ENCODE data around the gene MZT1.

The MZT1 gene

DNA sequence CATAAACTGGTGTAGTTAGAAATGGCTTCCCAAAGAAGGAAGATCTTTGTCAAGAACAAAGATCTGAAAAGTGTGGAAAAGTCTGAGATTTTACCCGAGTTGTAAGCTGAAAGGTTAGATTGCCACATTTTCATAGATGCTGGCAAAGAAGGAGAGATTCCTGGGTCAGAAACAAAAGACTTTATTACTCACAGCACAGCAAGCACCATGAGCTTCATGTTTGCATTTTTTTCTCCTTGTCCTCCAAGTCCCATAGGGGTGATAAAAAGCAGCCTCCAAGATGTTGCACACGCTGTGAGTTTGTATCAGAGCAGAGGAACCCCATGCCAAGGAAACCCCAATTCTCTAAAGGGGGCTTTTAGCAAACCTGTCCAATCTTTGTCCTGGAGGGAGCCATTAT lies 29.3 kb downstream of the MZT1 start:
- H3K27ac ChIP-seq = no peak overlapping the region
- TF ChIP-seq, protein P1, sequence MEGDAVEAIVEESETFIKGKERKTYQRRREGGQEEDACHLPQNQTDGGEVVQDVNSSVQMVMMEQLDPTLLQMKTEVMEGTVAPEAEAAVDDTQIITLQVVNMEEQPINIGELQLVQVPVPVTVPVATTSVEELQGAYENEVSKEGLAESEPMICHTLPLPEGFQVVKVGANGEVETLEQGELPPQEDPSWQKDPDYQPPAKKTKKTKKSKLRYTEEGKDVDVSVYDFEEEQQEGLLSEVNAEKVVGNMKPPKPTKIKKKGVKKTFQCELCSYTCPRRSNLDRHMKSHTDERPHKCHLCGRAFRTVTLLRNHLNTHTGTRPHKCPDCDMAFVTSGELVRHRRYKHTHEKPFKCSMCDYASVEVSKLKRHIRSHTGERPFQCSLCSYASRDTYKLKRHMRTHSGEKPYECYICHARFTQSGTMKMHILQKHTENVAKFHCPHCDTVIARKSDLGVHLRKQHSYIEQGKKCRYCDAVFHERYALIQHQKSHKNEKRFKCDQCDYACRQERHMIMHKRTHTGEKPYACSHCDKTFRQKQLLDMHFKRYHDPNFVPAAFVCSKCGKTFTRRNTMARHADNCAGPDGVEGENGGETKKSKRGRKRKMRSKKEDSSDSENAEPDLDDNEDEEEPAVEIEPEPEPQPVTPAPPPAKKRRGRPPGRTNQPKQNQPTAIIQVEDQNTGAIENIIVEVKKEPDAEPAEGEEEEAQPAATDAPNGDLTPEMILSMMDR (IDR thresholded peaks at IDR 0.05) = no peak
- TF ChIP-seq ZFX (IDR thresholded peaks at IDR 0.05; ENCODE audit: borderline replicate concordance) = no peak

DNA sequence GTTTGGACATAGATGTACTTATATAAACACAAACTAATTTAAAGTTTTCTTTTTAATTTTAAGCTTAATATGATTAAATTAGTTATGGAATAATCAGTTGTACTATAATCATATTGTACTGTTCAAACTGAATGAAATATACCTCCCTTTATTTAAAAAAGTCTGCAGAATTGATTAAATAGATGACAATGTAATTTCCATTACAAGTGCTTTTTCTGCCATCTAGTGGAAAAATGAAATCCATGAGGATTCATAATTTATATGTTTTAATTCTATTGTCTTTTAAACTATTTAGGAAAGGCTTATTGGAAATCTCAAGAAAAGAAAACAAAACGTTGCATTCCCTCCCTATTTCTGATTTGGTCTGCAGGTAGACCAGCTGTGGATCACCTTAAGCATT lies 30.9 kb downstream of the MZT1 start:
- H3K27ac ChIP-seq = no peak overlapping the region
- no peak for TF ChIP-seq ZFX (IDR thresholded peaks at IDR 0.05; ENCODE audit: borderline replicate concordance)
- TF ChIP-seq, protein P1 (IDR thresholded peaks at IDR 0.05) = peak; percentile 63

DNA sequence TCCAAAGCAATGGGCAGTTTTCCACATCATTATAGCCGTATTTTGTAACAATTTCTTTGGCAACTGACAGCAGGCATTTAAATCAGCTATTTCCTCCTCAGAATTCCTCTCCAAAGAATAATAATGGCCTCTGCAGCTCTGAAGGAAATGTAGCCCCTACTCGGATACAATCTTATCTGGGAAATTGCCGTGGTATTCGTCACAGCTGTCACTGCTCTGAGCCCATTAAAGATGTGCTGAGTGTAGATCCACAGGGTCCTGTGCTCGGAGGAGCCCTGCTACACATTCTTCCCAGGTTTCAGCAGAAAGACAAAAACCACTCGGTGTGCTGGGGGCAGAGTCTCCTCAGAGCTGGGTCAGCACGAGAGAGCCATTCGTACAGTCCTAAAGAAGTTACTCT lies 33.1 kb downstream of the MZT1 start:
- H3K27ac ChIP-seq = no peak overlapping the region
- TF ChIP-seq ZFX (IDR thresholded peaks at IDR 0.05; ENCODE audit: borderline replicate concordance) = no peak
- TF ChIP-seq, protein P1 (IDR thresholded peaks at IDR 0.05) = no peak

DNA sequence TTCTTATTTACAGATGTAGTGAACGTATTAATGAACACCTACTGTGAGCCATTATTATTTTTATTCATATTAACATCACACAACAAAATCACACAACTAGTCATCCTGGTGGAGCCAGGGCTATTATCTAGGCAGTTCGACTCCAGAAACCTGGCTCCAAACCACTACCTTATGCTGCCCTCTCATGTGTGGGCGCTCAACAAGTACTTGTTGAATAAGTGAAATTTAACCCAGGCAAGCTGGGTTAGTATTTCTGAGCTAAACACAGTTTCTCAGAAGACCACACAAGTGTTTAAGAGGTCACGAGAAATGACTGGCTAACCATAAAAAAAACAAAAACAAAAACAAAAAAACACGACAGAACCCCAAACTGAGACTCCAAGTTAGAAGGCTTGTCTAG lies 33.6 kb downstream of the MZT1 start:
- no peak for TF ChIP-seq ZFX (IDR thresholded peaks at IDR 0.05; ENCODE audit: borderline replicate concordance)
- TF ChIP-seq, protein P1 (IDR thresholded peaks at IDR 0.05) = no peak
- no peak overlapping the region for H3K27ac ChIP-seq

DNA sequence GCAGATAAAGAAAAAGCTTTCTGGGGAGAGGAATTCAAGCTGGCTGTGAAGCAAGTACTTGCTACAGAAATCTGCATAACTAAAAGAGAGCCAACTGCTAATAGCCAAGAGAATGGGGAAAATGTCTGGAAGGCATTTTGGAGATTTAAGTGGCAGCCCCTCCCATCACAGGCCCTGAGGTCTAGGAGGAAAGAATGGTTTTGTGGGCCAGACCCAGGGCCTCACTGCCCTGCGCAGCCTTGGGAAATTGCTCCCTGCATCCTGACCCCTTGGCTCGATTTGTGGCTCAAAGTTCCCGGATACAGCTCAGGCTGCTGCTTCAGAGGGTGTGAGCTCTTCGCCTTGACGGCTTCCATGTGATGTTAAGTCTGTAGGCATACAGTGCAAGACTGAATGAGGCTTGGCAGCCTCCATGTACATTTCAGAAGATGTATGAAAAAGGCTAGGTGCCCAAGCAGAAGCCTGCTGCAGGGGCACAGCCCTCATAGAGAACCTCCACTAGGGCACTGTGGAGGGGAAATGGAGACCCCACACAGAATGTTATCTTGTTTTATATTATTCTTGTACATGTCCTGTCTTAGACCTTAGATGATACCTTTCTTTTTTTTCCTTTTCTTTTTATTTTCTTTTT lies 34.4 kb downstream of the MZT1 start:
- no peak for TF ChIP-seq ZFX (IDR thresholded peaks at IDR 0.05; ENCODE audit: borderline replicate concordance)
- TF ChIP-seq, protein P1 (IDR thresholded peaks at IDR 0.05) = no peak
- H3K27ac ChIP-seq = no peak overlapping the region

DNA sequence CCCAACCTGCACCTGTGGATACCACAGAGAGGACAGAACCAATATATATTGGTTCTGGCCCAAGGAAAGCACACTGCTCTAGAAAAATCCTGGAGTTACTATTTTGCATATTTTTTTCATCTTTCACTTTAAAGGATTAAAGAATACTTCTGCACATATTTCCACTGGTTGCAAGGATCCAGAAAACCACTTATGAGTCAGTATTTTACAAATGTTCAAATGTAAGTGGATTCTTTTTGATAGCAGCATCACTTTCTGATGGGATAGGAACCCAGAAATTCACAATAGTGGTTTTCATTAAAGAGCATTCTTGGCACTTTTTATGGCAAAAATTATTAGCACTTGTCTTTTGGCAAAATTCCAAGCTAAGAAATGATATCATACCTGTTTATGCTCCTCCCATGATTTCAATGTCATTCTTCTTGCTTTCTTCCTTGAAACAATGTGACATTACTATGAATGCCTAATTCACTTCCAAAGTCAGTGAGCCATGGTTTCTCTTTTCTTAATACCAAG lies 38.2 kb downstream of the MZT1 start:
- TF ChIP-seq, protein P1 (IDR thresholded peaks at IDR 0.05) = no peak
- no peak for TF ChIP-seq ZFX (IDR thresholded peaks at IDR 0.05; ENCODE audit: borderline replicate concordance)
- no peak overlapping the region for H3K27ac ChIP-seq

DNA sequence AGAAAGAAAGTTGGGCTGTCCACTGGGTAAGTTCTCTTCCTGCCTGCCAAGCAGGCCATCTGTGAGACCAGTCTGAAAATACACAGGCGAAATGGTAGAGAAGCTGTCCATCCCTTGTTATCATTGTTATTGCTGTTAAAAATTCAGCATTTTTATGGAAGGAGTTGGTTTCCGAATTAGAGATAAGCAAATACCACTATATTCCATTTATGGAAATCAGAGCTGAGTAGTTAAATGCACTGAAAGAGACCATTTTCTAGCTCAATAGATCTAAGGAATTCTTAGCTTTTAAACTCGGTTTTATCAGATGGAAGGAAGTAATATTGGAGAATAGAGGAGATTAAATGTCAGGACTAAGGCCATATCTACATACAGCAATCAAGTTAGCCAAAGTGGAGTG lies 40.7 kb downstream of the MZT1 start:
- no peak for TF ChIP-seq ZFX (IDR thresholded peaks at IDR 0.05; ENCODE audit: borderline replicate concordance)
- TF ChIP-seq, protein P1 (IDR thresholded peaks at IDR 0.05) = no peak

More for the DNA sequence above, 40.7 kb downstream of the MZT1 start:
- H3K27ac ChIP-seq = no peak overlapping the region
